HEK293 (cell line): Measurements from ENCODE around the gene BAHD1.

Experiments used
- BCL11B ChIP-seq: fragments of 450-650 bp; formaldehyde crosslinking; IDR thresholded peaks from 2 replicates; pipeline ENCODE4 v1.5.1; 2016; ENCODE audit warnings: low read depth, missing biosample characterization, missing genetic modification characterization
- GFI1B ChIP-seq: fragments of 450-650 bp; formaldehyde crosslinking; IDR thresholded peaks from 2 replicates; pipeline ENCODE4 v1.5.1; 2016; ENCODE audit warnings: missing biosample characterization, missing genetic modification characterization
- GLI2 ChIP-seq: fragments of 450-650 bp; formaldehyde crosslinking; IDR thresholded peaks from 2 replicates; pipeline ENCODE4; 2017; ENCODE audit warnings: missing biosample characterization, missing genetic modification characterization, low read depth, borderline replicate concordance
- GLI4 ChIP-seq: fragments of 450-650 bp; formaldehyde crosslinking; IDR thresholded peaks from 2 replicates; pipeline ENCODE4 v1.5.1; 2016; ENCODE audit warnings: missing biosample characterization, missing genetic modification characterization
- HOXA7 ChIP-seq: sonication (generic); formaldehyde crosslinking; IDR thresholded peaks from 2 replicates; pipeline ENCODE4 v1.8.1; 2022; ENCODE audit warnings: missing genetic modification reagents, borderline replicate concordance
- MYNN ChIP-seq: fragments of 450-650 bp; formaldehyde crosslinking; IDR thresholded peaks from 2 replicates; pipeline ENCODE4 v1.5.1; 2016; ENCODE audit warnings: missing biosample characterization, missing genetic modification characterization, borderline replicate concordance
- MZF1 ChIP-seq: fragments of 450-650 bp; formaldehyde crosslinking; IDR thresholded peaks from 2 replicates; pipeline ENCODE4 v1.5.1; 2017; ENCODE audit warnings: missing biosample characterization, missing genetic modification characterization, borderline replicate concordance
- OSR2 ChIP-seq: fragments of 450-650 bp; formaldehyde crosslinking; IDR thresholded peaks from 2 replicates; pipeline ENCODE4 v1.5.1; 2016; ENCODE audit warnings: missing biosample characterization, missing genetic modification characterization
- REPIN1 ChIP-seq: fragments of 450-650 bp; formaldehyde crosslinking; IDR thresholded peaks from 2 replicates; pipeline ENCODE4 v1.5.1; 2017; ENCODE audit warnings: missing biosample characterization, missing genetic modification characterization, low read depth
- ZNF133 ChIP-seq: fragments of 450-650 bp; formaldehyde crosslinking; IDR thresholded peaks from 2 replicates; pipeline ENCODE4 v1.5.1; 2016; ENCODE audit warnings: missing biosample characterization, missing genetic modification characterization
- ZNF140 ChIP-seq: fragments of 450-650 bp; formaldehyde crosslinking; IDR thresholded peaks from 2 replicates; pipeline ENCODE4 v1.5.1; 2016; ENCODE audit warnings: missing biosample characterization, missing genetic modification characterization
- ZNF146 ChIP-seq: fragments of 450-650 bp; formaldehyde crosslinking; IDR thresholded peaks from 2 replicates; pipeline ENCODE4 v1.5.1; 2016; ENCODE audit warnings: missing biosample characterization, missing genetic modification characterization
- ZNF175 ChIP-seq: fragments of 450-650 bp; formaldehyde crosslinking; IDR thresholded peaks from 2 replicates; pipeline ENCODE4 v1.5.1; 2016; ENCODE audit warnings: missing biosample characterization, missing genetic modification characterization
- ZNF274 ChIP-seq, 2 experiments: fragments of 200-500 bp in 1 of 2; fragments of 450-650 bp in 1 of 2; sonication (Bioruptor generic) in 1 of 2; formaldehyde crosslinking in 1 of 2; IDR thresholded peaks; 2 replicates each; pipeline versions ENCODE4 v1.5.1 to v1.6.1; 2014 to 2016; ENCODE audit warnings: borderline replicate concordance in 1 of 2, inconsistent platforms in 1 of 2, low read length in 1 of 2, missing biosample characterization in 1 of 2, missing genetic modification characterization in 1 of 2
- ZNF341 ChIP-seq: fragments of 450-650 bp; formaldehyde crosslinking; IDR thresholded peaks from 2 replicates; pipeline ENCODE4; 2016; ENCODE audit warnings: low read depth, missing biosample characterization, missing genetic modification characterization
- ZNF791 ChIP-seq: fragments of 450-650 bp; formaldehyde crosslinking; IDR thresholded peaks from 2 replicates; pipeline ENCODE4 v1.5.1; 2016; ENCODE audit warnings: missing biosample characterization, missing genetic modification characterization
- ZNF792 ChIP-seq: fragments of 450-650 bp; formaldehyde crosslinking; IDR thresholded peaks from 2 replicates; pipeline ENCODE4 v1.5.1; 2016; ENCODE audit warnings: missing biosample characterization, missing genetic modification characterization
- TF ChIP-seq, protein P1 (sequence below): fragments of 450-650 bp; formaldehyde crosslinking; conservative IDR thresholded peaks from 2 replicates; pipeline ENCODE4 v1.5.1; 2016; ENCODE audit warnings: low read depth, missing biosample characterization, missing genetic modification characterization
- TF ChIP-seq, protein P2 (sequence below): fragments of 450-650 bp; formaldehyde crosslinking; IDR thresholded peaks from 2 replicates; pipeline ENCODE4 v1.5.1; 2016; ENCODE audit warnings: missing biosample characterization, missing genetic modification characterization
- TF ChIP-seq, protein P3 (sequence below): fragments of 450-650 bp; formaldehyde crosslinking; IDR thresholded peaks from 2 replicates; pipeline ENCODE4 v1.5.0; 2017; ENCODE audit warnings: missing biosample characterization, missing genetic modification characterization, borderline replicate concordance
- TF ChIP-seq, protein P4 (sequence below): fragments of 450-650 bp; formaldehyde crosslinking; IDR thresholded peaks from 2 replicates; pipeline ENCODE4 v1.5.1; 2016; ENCODE audit warnings: missing biosample characterization, missing genetic modification characterization
- TF ChIP-seq, protein P5 (sequence below): fragments of 450-650 bp; formaldehyde crosslinking; IDR thresholded peaks from 2 replicates; pipeline ENCODE4 v1.5.1; 2016; ENCODE audit warnings: missing biosample characterization, missing genetic modification characterization
- TF ChIP-seq, protein P6 (sequence below): fragments of 450-650 bp; formaldehyde crosslinking; IDR thresholded peaks from 2 replicates; pipeline ENCODE4 v1.5.1; 2016; ENCODE audit warnings: missing biosample characterization, missing genetic modification characterization, low read depth
- TF ChIP-seq, protein P7 (sequence below): fragments of 450-650 bp; formaldehyde crosslinking; IDR thresholded peaks from 2 replicates; pipeline ENCODE4 v1.5.1; 2016; ENCODE audit warnings: missing biosample characterization, missing genetic modification characterization

The BAHD1 gene

DNA sequence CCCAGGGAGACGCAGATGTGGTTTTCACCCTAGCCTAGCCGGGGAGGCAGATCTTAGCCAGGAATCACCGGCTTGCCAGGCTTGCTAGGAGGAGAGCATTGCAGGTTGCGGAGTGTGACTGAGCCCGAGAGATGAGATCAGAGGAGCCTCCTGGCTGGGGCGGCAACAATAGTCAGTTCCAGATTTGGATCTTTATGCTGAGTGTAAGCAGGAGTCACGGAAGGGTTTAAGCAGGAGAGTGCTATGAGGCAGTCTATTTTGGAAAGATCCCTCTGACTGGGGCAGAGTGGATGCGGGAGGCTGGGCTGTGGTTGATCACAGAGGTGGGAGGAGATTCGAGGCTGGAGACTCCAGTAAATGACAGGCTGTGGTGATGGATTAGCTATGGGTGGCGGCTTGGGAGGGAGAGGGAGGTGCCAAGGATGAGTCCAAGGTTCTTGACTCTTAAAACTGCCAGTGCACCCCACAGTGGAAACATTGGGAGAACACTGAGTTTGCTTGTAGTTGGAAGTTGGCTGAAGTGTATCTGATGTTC, 10.4 kb upstream of the BAHD1 start (continued):
- TF ChIP-seq, protein P1, sequence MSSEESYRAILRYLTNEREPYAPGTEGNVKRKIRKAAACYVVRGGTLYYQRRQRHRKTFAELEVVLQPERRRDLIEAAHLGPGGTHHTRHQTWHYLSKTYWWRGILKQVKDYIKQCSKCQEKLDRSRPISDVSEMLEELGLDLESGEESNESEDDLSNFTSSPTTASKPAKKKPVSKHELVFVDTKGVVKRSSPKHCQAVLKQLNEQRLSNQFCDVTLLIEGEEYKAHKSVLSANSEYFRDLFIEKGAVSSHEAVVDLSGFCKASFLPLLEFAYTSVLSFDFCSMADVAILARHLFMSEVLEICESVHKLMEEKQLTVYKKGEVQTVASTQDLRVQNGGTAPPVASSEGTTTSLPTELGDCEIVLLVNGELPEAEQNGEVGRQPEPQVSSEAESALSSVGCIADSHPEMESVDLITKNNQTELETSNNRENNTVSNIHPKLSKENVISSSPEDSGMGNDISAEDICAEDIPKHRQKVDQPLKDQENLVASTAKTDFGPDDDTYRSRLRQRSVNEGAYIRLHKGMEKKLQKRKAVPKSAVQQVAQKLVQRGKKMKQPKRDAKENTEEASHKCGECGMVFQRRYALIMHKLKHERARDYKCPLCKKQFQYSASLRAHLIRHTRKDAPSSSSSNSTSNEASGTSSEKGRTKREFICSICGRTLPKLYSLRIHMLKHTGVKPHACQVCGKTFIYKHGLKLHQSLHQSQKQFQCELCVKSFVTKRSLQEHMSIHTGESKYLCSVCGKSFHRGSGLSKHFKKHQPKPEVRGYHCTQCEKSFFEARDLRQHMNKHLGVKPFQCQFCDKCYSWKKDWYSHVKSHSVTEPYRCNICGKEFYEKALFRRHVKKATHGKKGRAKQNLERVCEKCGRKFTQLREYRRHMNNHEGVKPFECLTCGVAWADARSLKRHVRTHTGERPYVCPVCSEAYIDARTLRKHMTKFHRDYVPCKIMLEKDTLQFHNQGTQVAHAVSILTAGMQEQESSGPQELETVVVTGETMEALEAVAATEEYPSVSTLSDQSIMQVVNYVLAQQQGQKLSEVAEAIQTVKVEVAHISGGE: no peak
- no peak for TF ChIP-seq GLI2 (tag by site-specific recombination)
- no peak for TF ChIP-seq MYNN (tag by site-specific recombination)
- TF ChIP-seq, protein P2, sequence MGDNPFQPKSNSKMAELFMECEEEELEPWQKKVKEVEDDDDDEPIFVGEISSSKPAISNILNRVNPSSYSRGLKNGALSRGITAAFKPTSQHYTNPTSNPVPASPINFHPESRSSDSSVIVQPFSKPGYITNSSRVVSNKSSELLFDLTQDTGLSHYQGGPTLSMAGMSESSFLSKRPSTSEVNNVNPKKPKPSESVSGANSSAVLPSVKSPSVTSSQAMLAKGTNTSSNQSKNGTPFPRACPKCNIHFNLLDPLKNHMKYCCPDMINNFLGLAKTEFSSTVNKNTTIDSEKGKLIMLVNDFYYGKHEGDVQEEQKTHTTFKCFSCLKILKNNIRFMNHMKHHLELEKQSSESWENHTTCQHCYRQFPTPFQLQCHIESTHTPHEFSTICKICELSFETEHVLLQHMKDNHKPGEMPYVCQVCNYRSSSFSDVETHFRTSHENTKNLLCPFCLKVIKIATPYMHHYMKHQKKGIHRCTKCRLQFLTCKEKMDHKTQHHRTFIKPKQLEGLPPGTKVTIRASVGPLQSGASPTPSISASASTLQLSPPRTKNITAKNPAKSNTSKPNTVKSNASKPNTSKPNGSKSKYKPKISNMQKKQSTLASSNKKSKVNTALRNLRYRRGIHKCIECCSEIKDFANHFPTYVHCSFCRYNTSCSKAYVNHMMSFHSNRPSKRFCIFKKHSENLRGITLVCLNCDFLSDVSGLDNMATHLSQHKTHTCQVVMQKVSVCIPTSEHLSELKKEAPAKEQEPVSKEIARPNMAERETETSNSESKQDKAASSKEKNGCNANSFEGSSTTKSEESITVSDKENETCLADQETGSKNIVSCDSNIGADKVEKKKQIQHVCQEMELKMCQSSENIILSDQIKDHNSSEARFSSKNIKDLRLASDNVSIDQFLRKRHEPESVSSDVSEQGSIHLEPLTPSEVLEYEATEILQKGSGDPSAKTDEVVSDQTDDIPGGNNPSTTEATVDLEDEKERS (tag by site-specific recombination): no peak
- TF ChIP-seq ZNF146 (tag by site-specific recombination): no peak
- no peak for TF ChIP-seq ZNF175
- TF ChIP-seq OSR2 (tag by site-specific recombination): no peak
- no peak for TF ChIP-seq ZNF140 (tag by site-specific recombination)
- no peak for TF ChIP-seq ZNF792 (tag by site-specific recombination)
- TF ChIP-seq ZNF274 (IDR thresholded peaks at IDR 0.05; ENCODE audit: low read length): no peak
- no peak for TF ChIP-seq ZNF274 (tag by site-specific recombination; IDR thresholded peaks at IDR 0.05; ENCODE audit: borderline replicate concordance)
- TF ChIP-seq, protein P3, sequence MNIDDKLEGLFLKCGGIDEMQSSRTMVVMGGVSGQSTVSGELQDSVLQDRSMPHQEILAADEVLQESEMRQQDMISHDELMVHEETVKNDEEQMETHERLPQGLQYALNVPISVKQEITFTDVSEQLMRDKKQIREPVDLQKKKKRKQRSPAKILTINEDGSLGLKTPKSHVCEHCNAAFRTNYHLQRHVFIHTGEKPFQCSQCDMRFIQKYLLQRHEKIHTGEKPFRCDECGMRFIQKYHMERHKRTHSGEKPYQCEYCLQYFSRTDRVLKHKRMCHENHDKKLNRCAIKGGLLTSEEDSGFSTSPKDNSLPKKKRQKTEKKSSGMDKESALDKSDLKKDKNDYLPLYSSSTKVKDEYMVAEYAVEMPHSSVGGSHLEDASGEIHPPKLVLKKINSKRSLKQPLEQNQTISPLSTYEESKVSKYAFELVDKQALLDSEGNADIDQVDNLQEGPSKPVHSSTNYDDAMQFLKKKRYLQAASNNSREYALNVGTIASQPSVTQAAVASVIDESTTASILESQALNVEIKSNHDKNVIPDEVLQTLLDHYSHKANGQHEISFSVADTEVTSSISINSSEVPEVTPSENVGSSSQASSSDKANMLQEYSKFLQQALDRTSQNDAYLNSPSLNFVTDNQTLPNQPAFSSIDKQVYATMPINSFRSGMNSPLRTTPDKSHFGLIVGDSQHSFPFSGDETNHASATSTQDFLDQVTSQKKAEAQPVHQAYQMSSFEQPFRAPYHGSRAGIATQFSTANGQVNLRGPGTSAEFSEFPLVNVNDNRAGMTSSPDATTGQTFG (tag by site-specific recombination): no peak
- TF ChIP-seq, protein P4, sequence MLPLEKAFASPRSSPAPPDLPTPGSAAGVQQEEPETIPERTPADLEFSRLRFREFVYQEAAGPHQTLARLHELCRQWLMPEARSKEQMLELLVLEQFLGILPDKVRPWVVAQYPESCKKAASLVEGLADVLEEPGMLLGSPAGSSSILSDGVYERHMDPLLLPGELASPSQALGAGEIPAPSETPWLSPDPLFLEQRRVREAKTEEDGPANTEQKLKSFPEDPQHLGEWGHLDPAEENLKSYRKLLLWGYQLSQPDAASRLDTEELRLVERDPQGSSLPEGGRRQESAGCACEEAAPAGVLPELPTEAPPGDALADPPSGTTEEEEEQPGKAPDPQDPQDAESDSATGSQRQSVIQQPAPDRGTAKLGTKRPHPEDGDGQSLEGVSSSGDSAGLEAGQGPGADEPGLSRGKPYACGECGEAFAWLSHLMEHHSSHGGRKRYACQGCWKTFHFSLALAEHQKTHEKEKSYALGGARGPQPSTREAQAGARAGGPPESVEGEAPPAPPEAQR: no peak
- no peak for TF ChIP-seq BCL11B
- TF ChIP-seq, protein P5, sequence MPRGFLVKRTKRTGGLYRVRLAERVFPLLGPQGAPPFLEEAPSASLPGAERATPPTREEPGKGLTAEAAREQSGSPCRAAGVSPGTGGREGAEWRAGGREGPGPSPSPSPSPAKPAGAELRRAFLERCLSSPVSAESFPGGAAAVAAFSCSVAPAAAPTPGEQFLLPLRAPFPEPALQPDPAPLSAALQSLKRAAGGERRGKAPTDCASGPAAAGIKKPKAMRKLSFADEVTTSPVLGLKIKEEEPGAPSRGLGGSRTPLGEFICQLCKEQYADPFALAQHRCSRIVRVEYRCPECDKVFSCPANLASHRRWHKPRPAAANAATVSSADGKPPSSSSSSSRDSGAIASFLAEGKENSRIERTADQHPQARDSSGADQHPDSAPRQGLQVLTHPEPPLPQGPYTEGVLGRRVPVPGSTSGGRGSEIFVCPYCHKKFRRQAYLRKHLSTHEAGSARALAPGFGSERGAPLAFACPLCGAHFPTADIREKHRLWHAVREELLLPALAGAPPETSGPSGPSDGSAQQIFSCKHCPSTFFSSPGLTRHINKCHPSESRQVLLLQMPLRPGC (tag by site-specific recombination): no peak
- no peak for TF ChIP-seq GLI4 (tag by site-specific recombination)
- 0 out of 2 replicates have a peak, but pooled peaks have one; percentile 38 for TF ChIP-seq MZF1 (tag by site-specific recombination)
- TF ChIP-seq REPIN1 (tag by site-specific recombination): no peak
- no peak for TF ChIP-seq ZNF791 (tag by site-specific recombination)
- no peak for TF ChIP-seq HOXA7 (CRISPR knock-in tag)
- TF ChIP-seq, protein P6, sequence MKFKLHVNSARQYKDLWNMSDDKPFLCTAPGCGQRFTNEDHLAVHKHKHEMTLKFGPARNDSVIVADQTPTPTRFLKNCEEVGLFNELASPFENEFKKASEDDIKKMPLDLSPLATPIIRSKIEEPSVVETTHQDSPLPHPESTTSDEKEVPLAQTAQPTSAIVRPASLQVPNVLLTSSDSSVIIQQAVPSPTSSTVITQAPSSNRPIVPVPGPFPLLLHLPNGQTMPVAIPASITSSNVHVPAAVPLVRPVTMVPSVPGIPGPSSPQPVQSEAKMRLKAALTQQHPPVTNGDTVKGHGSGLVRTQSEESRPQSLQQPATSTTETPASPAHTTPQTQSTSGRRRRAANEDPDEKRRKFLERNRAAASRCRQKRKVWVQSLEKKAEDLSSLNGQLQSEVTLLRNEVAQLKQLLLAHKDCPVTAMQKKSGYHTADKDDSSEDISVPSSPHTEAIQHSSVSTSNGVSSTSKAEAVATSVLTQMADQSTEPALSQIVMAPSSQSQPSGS: no peak
- TF ChIP-seq, protein P7, sequence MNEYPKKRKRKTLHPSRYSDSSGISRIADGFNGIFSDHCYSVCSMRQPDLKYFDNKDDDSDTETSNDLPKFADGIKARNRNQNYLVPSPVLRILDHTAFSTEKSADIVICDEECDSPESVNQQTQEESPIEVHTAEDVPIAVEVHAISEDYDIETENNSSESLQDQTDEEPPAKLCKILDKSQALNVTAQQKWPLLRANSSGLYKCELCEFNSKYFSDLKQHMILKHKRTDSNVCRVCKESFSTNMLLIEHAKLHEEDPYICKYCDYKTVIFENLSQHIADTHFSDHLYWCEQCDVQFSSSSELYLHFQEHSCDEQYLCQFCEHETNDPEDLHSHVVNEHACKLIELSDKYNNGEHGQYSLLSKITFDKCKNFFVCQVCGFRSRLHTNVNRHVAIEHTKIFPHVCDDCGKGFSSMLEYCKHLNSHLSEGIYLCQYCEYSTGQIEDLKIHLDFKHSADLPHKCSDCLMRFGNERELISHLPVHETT: no peak
- TF ChIP-seq GFI1B (tag by site-specific recombination): no peak
- TF ChIP-seq ZNF341: peak; percentile 75
- no peak for TF ChIP-seq ZNF133 (tag by site-specific recombination)
